Measurements from ENCODE around the gene ARSB. TPM values are rescaled to one million over a fixed set of nuclear protein-coding genes. Genes with fewer than 3 reads are reported as not detected.
"Not testable (repeated sequence)": the region's sequence is repeated elsewhere in the genome, so short reads cannot be mapped to it uniquely, and the experiment has no call there.

ARSB gene
- total RNA-seq, 2 donors from 2014 or later = 5.0 to 8.2 TPM

DNA sequence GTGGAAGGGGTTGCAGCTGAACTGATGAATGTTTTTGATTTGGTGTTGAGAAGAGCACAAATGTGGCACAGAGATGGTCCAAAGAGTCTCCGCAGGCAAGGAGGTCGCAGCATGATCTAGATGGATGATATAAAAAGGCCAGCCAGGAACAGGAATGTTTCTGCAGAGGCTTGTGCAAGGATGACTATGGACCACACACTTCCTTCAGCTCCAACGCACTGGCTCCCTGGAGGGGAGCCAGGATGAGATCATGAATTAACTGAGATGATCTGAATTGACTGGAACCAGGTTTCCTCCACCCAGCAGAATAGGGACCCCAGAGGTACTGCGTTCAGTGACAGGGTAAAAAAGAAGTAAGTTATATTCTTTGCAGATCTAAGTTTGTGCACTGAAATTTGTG is 89.0 kb downstream of the ARSB start:
- peaks cover 12 to 22% of the 10 kb centered on the region in 2 donors for H3K36me3 Mint-ChIP-seq
- DNase-seq (ENCODE audit: low spot score in 2 of 2) (no peak), ATAC-seq (no peak)
- no peak overlapping the region for H3K27ac Mint-ChIP-seq
- peaks cover 8 to 9% of the 10 kb centered on the region in 2 donors for H3K9me3 Mint-ChIP-seq

DNA sequence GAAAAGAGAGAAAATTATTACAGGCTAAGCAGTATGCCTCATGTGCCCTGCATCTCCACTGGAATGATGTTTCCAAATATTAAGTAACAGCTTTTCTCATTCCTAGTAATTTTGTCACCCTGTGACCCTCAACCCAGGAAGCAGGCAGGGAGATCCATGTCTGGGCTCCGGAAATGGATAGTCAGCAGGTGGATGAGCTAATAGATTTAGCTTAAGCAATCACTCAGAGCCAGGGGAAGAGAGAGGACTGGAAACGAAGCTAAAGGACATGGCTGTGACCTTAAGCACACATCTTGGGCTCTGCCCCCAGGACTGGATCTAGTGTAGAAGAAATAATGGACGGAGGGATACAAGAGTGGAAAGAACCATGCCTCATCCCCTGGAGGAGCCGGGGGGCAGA is 89.5 kb downstream of the ARSB start:
- Mint-ChIP-seq H3K36me3 (peaks cover 12 to 17% of the 10 kb centered on the region in 2 donors), H3K27ac (no peak overlapping the region), H3K9me3 (peaks cover 4 to 6% of the 10 kb centered on the region in 2 donors)
- no peak for ATAC-seq
- DNase-seq (ENCODE audit: low spot score in 2 of 2) = no peak

- H3K36me3 Mint-ChIP-seq = peaks cover 2 to 8% of the 10 kb centered on the region in 2 donors
- no peak for DNase-seq (ENCODE audit: low spot score in 2 of 2)
- no peak for ATAC-seq
- peaks cover 2 to 3% of the 10 kb centered on the region in 2 donors for H3K9me3 Mint-ChIP-seq
- no peak overlapping the region for H3K27ac Mint-ChIP-seq
Measured at GRCh38 chr5:78893940-78894677, 91.0 kb downstream of the ARSB start.

DNA sequence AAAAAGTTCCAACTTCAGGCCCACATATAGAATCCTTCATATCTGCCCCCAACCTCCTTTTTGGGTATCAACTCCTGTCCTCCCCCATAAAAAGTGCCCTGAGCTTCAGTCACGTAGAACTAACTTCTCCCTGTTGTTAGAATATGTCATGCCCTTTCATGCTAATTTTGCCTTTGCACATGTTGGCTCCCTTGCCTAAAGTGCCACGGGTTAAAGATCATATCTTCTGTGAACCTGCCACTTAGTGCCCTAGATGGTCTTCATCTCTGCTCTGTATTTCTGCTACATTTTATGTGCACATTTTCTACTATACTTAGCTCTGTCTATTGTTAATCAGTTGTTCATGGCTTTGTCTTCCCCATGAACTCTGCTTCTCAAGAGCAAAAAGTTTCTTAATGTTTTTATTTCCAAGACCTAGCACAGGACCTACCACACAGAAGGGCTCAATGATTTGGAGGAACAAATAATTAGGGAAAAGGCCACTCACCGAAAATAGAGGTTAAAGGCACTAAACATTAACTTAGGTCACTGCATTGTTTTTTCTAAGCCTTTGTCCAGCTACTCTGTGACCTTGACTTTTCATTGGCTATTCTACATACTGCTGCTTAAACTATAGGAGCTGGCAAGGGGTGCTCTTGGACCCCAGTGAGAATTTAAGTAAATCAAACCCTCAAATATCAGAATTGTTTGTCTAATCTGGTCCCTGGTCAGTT is 94.3 kb downstream of the ARSB start:
- Mint-ChIP-seq H3K9me3 (no peaks in the 10 kb centered on the region), H3K36me3 (peaks cover 0 to 5% of the 10 kb centered on the region in 2 donors), H3K27ac (no peak overlapping the region)
- DNase-seq (ENCODE audit: low spot score in 2 of 2) (no peak), ATAC-seq (no peak)

DNA sequence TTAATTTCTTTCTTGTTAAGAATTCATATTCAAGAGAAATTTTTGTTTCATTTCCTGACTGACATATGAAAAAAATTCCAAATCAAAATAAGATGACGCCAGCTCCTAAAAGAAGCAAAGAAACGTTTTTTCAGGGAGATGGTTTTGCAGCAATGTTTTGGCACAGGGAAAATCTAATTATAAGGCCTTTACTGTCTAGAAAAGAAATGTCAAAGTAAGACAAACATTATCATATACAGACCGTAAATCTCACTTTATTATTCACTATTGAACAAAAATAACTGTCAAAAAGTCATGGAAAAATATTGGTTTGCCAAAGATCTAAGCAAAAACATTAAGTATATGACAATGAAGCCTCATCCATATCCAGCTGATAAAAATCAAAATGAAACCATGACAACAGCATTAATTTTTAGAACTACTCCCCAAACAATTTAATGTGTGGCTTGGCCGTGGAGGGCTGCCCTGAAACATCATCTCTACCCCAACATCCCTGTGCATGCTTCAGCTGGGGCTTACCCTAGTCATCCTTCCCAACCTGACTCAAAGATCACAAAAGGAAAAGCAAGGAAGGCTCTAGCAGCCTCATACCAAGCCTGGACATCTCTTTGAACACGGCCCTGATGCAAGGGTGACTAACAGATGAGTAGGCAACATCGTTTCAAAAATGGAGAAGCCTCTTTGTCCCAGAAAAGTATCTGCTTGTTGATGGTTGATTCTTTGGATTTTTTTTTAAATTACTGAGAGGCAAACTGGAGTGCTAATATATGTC is 95.6 kb downstream of the ARSB start:
- ATAC-seq (no peak), DNase-seq (ENCODE audit: low spot score in 2 of 2) (no peak)
- H3K36me3 Mint-ChIP-seq = peaks cover 0 to 2% of the 10 kb centered on the region in 2 donors
- H3K9me3 Mint-ChIP-seq = no peaks in the 10 kb centered on the region
- no peak overlapping the region for H3K27ac Mint-ChIP-seq

DNA sequence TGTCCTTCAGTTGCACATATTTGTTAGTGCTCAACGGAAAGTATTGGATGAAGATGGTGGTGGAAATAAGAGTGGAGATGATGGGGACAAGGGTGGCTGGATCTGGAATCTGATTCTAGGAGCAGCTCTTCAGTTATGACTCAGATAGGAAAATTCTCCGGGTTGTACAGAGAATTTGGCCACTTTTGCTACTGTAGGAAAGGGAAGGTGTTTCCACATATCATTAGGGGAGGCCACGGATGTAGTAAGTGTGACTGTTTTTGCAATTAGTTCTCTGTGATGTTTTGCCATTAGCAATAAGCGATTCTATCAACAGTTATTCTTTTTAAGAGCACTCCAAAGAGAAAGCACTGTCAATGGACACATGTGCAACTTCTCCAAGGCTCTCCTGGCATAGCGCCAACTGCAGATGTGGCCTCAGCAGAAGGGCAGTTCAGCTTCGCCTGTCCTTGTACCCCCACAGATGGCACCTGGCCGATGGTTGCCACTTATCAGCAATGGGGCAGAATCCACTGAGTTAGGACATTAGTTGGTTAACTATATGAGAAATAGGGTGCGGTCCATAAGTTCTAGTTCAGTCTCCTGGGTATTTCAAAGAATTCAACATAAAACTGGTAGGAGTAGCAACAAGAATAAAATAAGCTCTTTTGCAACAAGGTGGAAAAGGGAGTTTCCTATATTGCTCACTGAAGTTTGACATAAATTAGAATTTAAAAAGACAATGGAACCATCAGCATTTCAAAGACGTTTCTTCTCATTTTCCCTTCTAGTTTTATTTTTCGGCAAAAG is 96.3 kb downstream of the ARSB start:
- Mint-ChIP-seq H3K36me3 (no peaks in the 10 kb centered on the region), H3K27ac (no peak overlapping the region), H3K9me3 (no peaks in the 10 kb centered on the region)
- DNase-seq (ENCODE audit: low spot score in 2 of 2) (no peak), ATAC-seq (no peak)

DNA sequence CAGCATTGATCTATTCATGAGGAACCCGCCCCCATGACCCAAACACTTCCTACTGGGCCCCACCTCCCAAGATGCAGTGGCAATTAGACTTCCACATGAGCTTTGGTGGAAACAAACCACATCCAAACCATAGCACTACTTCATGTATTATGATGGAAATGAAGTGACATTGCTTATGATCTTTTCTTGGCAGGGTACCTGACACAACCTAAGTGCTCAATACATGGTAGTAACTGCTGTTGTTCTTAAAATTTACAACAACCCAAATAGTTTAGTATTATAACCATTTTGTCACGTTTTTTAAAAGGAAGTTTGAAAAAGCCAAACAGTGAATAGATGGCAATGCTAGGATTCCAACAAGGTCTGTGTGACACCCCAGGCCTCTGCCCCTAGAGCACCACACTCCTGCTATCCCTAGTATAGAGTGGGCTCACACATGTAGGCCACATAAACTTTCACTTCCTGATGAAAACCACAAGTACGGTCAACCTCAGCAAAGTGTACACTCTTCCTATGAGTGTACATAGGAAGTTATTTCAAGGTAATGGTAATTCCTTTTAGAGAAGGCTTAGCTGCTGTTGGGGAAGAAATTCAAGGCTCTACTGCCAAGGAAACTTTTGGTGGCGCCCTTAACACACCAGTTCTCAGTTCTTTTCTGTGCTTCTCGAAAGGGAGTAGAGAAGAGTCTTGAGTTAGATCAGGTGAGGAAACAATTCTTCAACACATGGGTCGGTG is 97.6 kb downstream of the ARSB start:
- no peaks in the 10 kb centered on the region for H3K9me3 Mint-ChIP-seq
- ATAC-seq (peak; percentile 80 to 95), DNase-seq (ENCODE audit: low spot score in 2 of 2) (peak in 1 of 2 donors; percentile 5)
- no peaks in the 10 kb centered on the region for H3K36me3 Mint-ChIP-seq
- no peak overlapping the region for H3K27ac Mint-ChIP-seq

DNA sequence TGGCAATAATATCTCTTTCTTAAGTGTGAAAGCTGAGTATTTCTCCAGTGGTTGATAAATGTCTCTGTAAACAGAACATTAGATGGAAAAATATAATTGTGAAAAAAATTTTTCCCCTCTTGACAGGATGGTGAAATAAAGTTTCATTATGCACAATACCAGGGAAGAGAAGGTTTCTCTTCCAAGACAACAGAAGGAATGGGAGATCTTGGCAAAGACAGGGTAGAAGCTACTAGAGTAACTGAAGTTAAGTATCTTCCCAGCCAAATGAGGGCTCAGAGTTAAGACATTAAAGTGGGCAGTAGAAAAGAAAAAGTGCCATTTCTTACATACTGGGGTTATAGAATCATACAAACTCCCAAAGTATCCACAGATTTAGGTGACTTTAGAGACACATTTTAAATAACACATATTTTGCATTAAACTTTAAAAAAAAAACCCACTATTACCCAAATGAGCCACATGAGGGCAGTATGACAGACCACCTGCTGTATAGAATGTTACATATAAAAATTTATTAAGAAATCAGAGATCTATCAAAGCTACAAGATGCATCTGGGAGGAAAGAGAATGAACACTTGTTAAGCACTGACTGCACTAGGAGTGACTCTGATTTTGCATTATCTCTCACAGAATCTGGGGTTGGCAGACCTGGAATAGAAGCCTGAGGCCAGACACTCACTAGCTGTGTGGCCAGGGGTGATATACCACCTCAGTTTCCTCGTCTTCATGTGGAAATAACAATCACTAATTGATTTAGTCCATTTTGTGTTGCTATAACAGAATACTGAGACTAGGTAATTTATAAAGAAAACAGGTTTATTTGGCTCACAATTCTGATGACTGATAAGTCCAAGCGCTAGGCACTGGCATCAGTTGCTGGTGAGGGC is 98.5 kb downstream of the ARSB start:
- ATAC-seq (no peak), DNase-seq (ENCODE audit: low spot score in 2 of 2) (no peak)
- Mint-ChIP-seq H3K36me3 (no peaks in the 10 kb centered on the region), H3K27ac (no peak overlapping the region), H3K9me3 (no peaks in the 10 kb centered on the region)

GRCh38 chr5:78881884-78882283 is 103.2 kb downstream of the ARSB start:
- no peak overlapping the region for H3K27ac Mint-ChIP-seq
- ATAC-seq = no peak
- no peaks in the 10 kb centered on the region for H3K9me3 Mint-ChIP-seq
- H3K36me3 Mint-ChIP-seq = no peaks in the 10 kb centered on the region
- no peak for DNase-seq (ENCODE audit: low spot score in 2 of 2)

- DNase-seq (ENCODE audit: low spot score in 2 of 2) (no peak), ATAC-seq (no peak)
- Mint-ChIP-seq H3K9me3 (no peaks in the 10 kb centered on the region), H3K27ac (no peak overlapping the region), H3K36me3 (no peaks in the 10 kb centered on the region)
Measured at GRCh38 chr5:78879516-78879915, 105.6 kb downstream of the ARSB start.

GRCh38 chr5:78866076-78866475 is 119.0 kb downstream of the ARSB start:
- H3K27ac Mint-ChIP-seq; DNase-seq (ENCODE audit: low spot score in 2 of 2); ATAC-seq: not testable (repeated sequence)
- H3K36me3 Mint-ChIP-seq = peaks cover 24 to 28% of the 10 kb centered on the region in 2 donors
- H3K9me3 Mint-ChIP-seq = peaks cover 13 to 18% of the 10 kb centered on the region in 2 donors

DNA sequence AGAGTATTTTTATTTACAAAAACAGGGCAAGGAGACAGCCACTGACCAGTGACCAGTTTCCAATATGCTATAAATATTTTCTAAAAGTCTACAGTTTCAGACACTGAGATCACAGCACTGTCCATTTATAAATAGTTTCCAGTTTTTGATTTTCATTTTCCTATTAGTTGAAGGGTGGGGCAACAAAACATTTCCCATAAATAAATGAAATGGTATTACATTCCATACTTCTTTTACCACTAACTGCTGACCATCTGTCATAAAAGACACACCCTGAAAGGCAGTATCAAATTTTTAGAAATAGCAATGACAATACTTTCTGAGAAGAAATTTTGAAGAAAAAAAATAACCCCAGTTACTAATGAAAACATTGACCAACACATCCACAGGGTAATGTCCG is 126.7 kb downstream of the ARSB start:
- H3K9me3 Mint-ChIP-seq = peaks cover 13 to 17% of the 10 kb centered on the region in 2 donors
- H3K36me3 Mint-ChIP-seq = peaks cover 24 to 37% of the 10 kb centered on the region in 2 donors
- H3K27ac Mint-ChIP-seq = no peak overlapping the region
- DNase-seq (ENCODE audit: low spot score in 2 of 2) = no peak
- no peak for ATAC-seq

DNA sequence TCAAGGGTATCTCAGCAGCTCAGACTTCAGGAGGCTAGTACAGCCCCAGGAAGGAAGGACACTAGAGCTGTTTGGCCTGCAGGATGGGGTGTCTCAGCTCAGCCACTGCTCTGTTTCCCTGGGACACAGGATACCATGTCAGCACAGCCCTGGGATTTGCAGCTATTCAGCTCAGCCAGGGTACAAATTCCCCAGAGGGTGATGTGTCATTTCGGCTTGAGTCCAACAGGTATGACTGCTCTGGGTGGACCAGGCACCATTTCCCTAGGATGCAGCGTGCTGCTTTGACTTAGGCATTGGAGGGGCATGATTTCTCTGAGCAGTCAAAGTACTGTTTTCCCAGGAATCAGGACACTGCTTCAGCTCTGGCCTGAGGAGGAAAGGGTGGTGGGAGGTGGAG is 130.1 kb downstream of the ARSB start:
- no peak for DNase-seq (ENCODE audit: low spot score in 2 of 2)
- Mint-ChIP-seq H3K36me3 (peaks cover 20 to 47% of the 10 kb centered on the region in 2 donors), H3K9me3 (peaks cover 22 to 25% of the 10 kb centered on the region in 2 donors), H3K27ac (no peak overlapping the region)
- no peak for ATAC-seq

- not testable (repeated sequence) for DNase-seq (ENCODE audit: low spot score in 2 of 2); H3K27ac Mint-ChIP-seq; ATAC-seq
- H3K9me3 Mint-ChIP-seq = peaks cover 19 to 32% of the 10 kb centered on the region in 2 donors
- H3K36me3 Mint-ChIP-seq = peaks cover 20 to 34% of the 10 kb centered on the region in 2 donors
Measured at GRCh38 chr5:78851891-78852290, 133.2 kb downstream of the ARSB start.

GRCh38 chr5:78845470-78845869 is 139.6 kb downstream of the ARSB start:
- no peaks in the 10 kb centered on the region for H3K36me3 Mint-ChIP-seq
- ATAC-seq = no peak
- peaks cover 0 to 12% of the 10 kb centered on the region in 2 donors for H3K9me3 Mint-ChIP-seq
- no peak overlapping the region for H3K27ac Mint-ChIP-seq
- DNase-seq (ENCODE audit: low spot score in 2 of 2) = no peak
